BJ (cell line): Measurements from ENCODE around the gene APCDD1. TPM values are rescaled to one million over a fixed set of nuclear protein-coding genes. Genes with fewer than 3 reads are reported as not detected.

Experiments used
- CTCF ChIA-PET: fragments of 350-600 bp; formaldehyde crosslinking; extraction: SDS; loops from one replicate; lab custom pipeline; 2021; ENCODE audit warnings: antibody characterized with exemption, inconsistent platforms; lab: Yijun Ruan, JAX
- POLR2A ChIA-PET: fragments of 300-600 bp; sonication (Branson Sonifier 250); formaldehyde crosslinking; extraction: SDS; loops from one replicate; lab custom pipeline; 2021; ENCODE audit warnings: antibody characterized with exemption; lab: Charles Lee
- DNase-seq: peaks from one replicate; pipeline ENCODE4 v3.0.0-alpha.2; 2011; ENCODE audit warnings: low read depth
- H3K27me3 ChIP-seq: 2 replicates; pipeline ENCODE4 v1.6.0; 2011; ENCODE audit warnings: low read length; ENCODE audit not compliant: control insufficient read depth, insufficient read depth
- H3K36me3 ChIP-seq: 2 replicates; pipeline ENCODE4 v1.5.1; 2011; ENCODE audit warnings: low read length; ENCODE audit not compliant: control insufficient read depth, insufficient read depth
- H3K4me3 ChIP-seq: 2 replicates; pipeline ENCODE4 v1.5.1; 2011; ENCODE audit warnings: low read depth, mild to moderate bottlenecking, control low read depth, low read length
- CTCF ChIP-seq: IDR thresholded peaks from 2 replicates; pipeline ENCODE4 v1.5.1; 2011; ENCODE audit warnings: low read depth, mild to moderate bottlenecking, control low read depth, inconsistent platforms, low read length, moderate library complexity; ENCODE audit not compliant: insufficient read depth
- polyA plus RNA-seq: library from polyadenylated mRNA; depleted of rRNA; stranded (reverse); fragments of >200 nt; gene quantifications from 2 replicates; pipeline ENCODE4 v1.2.3, GENCODE V29; 2011

Gene APCDD1
- polyA plus RNA-seq, 1 experiment: 32.4 TPM

- peaks cover 2% of the 10 kb centered on the region; the same call in 1 of the 2 replicates for H3K27me3 ChIP-seq
- ChIA-PET CTCF (interaction anchor here (1.3 to 1.7 kb wide), 2 partner anchors 499 to 544 kb away, joined by 4 to 5 read pairs; no protein-coding TSS in a partner anchor), POLR2A (no interaction called here)
- no peak for TF ChIP-seq CTCF
- DNase-seq: no peak
- no peak overlapping the region for H3K4me3 ChIP-seq
- H3K36me3 ChIP-seq: no peaks in the 10 kb centered on the region
Observed at GRCh38 chr18:10515456-10515855, 61.0 kb downstream of the APCDD1 start.

GRCh38 chr18:10516078-10516477 is 61.6 kb downstream of the APCDD1 start:
- CTCF ChIA-PET: interaction anchor here (1.2 to 1.7 kb wide), 3 partner anchors 500 to 544 kb away, joined by 4 to 5 read pairs (median 4); no protein-coding TSS in a partner anchor
- Histone ChIP-seq H3K27me3 (peaks cover 2% of the 10 kb centered on the region; the same call in 1 of the 2 replicates), H3K36me3 (no peaks in the 10 kb centered on the region), H3K4me3 (no peak overlapping the region)
- no peak for TF ChIP-seq CTCF
- POLR2A ChIA-PET: no interaction called here
- no peak for DNase-seq

GRCh38 chr18:10518595-10519255 is 64.3 kb downstream of the APCDD1 start:
- peak; percentile 43 for TF ChIP-seq CTCF
- H3K4me3 ChIP-seq: no peak overlapping the region
- ChIA-PET CTCF (interaction anchor here (0.6 to 5.0 kb wide), 25 partner anchors 8 to 553 kb away, joined by 3 to 93 read pairs (median 3); partner anchors contain the start of gene APCDD1), POLR2A (interaction anchor here (0.6 kb wide), 1 partner anchor 528 kb away, joined by 5 read pairs; no protein-coding TSS in a partner anchor)
- no peaks in the 10 kb centered on the region for H3K36me3 ChIP-seq
- DNase-seq: no peak
- H3K27me3 ChIP-seq: no peaks in the 10 kb centered on the region

- Histone ChIP-seq H3K4me3 (no peak overlapping the region), H3K36me3 (no peaks in the 10 kb centered on the region), H3K27me3 (no peaks in the 10 kb centered on the region)
- no peak for DNase-seq
- TF ChIP-seq CTCF: no peak
- ChIA-PET CTCF (interaction anchor here (0.6 to 5.0 kb wide), 29 partner anchors 8 to 554 kb away, joined by 3 to 93 read pairs (median 3); no protein-coding TSS in a partner anchor), POLR2A (interaction anchor here (0.5 to 0.6 kb wide), 2 partner anchors 11 to 529 kb away, joined by 3 to 5 read pairs; no protein-coding TSS in a partner anchor)
Observed at GRCh38 chr18:10519366-10519765, 64.9 kb downstream of the APCDD1 start.
